OCI-LY1 (cell line): ENCODE measurements around the gene SEPTIN14.

Source experiments
- H2AFZ ChIP-seq: fragments of 200-600 bp; sonication (generic), shearing (Covaris generic); 2 replicates; pipeline ENCODE4 v1.6.0; 2014; ENCODE audit warnings: antibody characterized with exemption, mild to moderate bottlenecking, low read length
- H3F3A ChIP-seq: fragments of 200-600 bp; sonication (generic), shearing (Covaris generic); 2 replicates; pipeline ENCODE4 v1.6.0; 2014; ENCODE audit warnings: mild to moderate bottlenecking, antibody characterized with exemption, low read length, moderate library complexity; ENCODE audit not compliant: insufficient read depth
- H3K27ac ChIP-seq: fragments of 200-600 bp; sonication (generic); 2 replicates; pipeline ENCODE4 v1.5.1; 2014; ENCODE audit warnings: low read length, mixed run types, mild to moderate bottlenecking, low read depth; ENCODE audit not compliant: poor library complexity, severe bottlenecking
- H3K27me3 ChIP-seq: fragments of 200-600 bp; sonication (generic); 2 replicates; pipeline ENCODE4 v1.6.0; 2014; ENCODE audit warnings: antibody characterized with exemption, mild to moderate bottlenecking, low read length, moderate library complexity; ENCODE audit not compliant: insufficient read depth
- H3K36me3 ChIP-seq: fragments of 200-600 bp; sonication (generic); 2 replicates; pipeline ENCODE4 v1.6.1; 2014; ENCODE audit warnings: mild to moderate bottlenecking, antibody characterized with exemption, low read length, moderate library complexity, mixed read lengths; ENCODE audit not compliant: insufficient read depth
- H3K4me1 ChIP-seq: fragments of 200-600 bp; sonication (generic); 2 replicates; pipeline ENCODE4 v1.5.1; 2014; ENCODE audit warnings: mild to moderate bottlenecking, low read length, moderate library complexity; ENCODE audit not compliant: insufficient read depth, severe bottlenecking
- H3K4me2 ChIP-seq: fragments of 200-600 bp; sonication (generic), shearing (Covaris generic); 2 replicates; pipeline ENCODE4 v1.6.1; 2014; ENCODE audit warnings: low read length
- H3K4me3 ChIP-seq: fragments of 200-600 bp; sonication (generic); 2 replicates; pipeline ENCODE4 v1.5.1; 2014; ENCODE audit warnings: low read length, low read depth, mild to moderate bottlenecking, mixed read lengths; ENCODE audit not compliant: poor library complexity, severe bottlenecking
- H3K79me2 ChIP-seq: fragments of 200-600 bp; shearing (Covaris generic); 2 replicates; pipeline ENCODE4 v1.6.1; 2016; ENCODE audit warnings: mixed run types, low read length, mixed read lengths; ENCODE audit not compliant: insufficient read depth
- H3K9ac ChIP-seq: fragments of 200-600 bp; sonication (generic), shearing (Covaris generic); 2 replicates; pipeline ENCODE4 v1.6.1; 2014; ENCODE audit warnings: mild to moderate bottlenecking, low read length, mixed read lengths
- H3K9me2 ChIP-seq: fragments of 200-600 bp; sonication (generic), shearing (Covaris generic); 2 replicates; pipeline ENCODE4 v1.6.1; 2014; ENCODE audit warnings: low read depth, mild to moderate bottlenecking, low read length, mixed read lengths
- H3K9me3 ChIP-seq: fragments of 200-600 bp; shearing (Covaris generic); 2 replicates; pipeline ENCODE4 v1.6.1; 2014; ENCODE audit warnings: low read length, mixed read lengths
- H4K20me1 ChIP-seq: fragments of 200-600 bp; sonication (generic), shearing (Covaris generic); 2 replicates; pipeline ENCODE4 v1.6.0; 2016; ENCODE audit warnings: mild to moderate bottlenecking, low read length; ENCODE audit not compliant: insufficient read depth
- EZH2 ChIP-seq: fragments of 200-600 bp; sonication (generic), shearing (Covaris generic); IDR thresholded peaks from 2 replicates; pipeline ENCODE4 v1.8.0; 2017; ENCODE audit warnings: borderline replicate concordance, mixed run types, mild to moderate bottlenecking, antibody characterized with exemption, low read length, moderate library complexity, mixed read lengths
- TF ChIP-seq, protein P1 (sequence below): fragments of 200-600 bp; sonication (generic), shearing (Covaris generic); IDR thresholded peaks from 2 replicates; pipeline ENCODE4 v1.5.1; 2017; ENCODE audit warnings: mild to moderate bottlenecking, antibody characterized with exemption, low read length, moderate library complexity, mixed read lengths

The SEPTIN14 gene

DNA sequence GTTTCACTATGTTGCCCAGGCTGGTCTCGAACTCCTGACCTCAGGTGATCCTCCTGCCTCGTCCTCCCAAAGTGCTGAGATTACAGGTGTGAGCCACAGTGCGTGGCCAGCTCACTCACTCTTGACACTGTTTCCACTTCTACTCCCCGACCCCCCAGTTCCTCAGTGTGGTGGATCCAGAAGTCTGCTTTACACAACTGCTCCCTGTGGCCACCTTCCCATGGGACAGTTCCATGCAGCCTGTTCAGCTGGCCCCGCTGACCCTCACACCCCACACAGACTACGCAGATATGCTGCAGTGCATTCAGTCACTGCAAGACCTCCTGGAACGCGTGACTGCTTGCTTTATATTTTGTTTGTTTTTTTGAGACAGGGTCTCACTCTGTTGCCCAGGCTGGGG, 86.4 kb downstream of the SEPTIN14 start:
- H2AFZ ChIP-seq = no peak overlapping the region
- H3K79me2 ChIP-seq = no peaks in the 10 kb centered on the region
- H3K9me3 ChIP-seq = no peaks in the 10 kb centered on the region
- no peaks in the 10 kb centered on the region for H3K9me2 ChIP-seq
- H3F3A ChIP-seq = no peaks in the 10 kb centered on the region
- no peak overlapping the region for H3K9ac ChIP-seq
- no peaks in the 10 kb centered on the region for H4K20me1 ChIP-seq
- TF ChIP-seq, protein P1, sequence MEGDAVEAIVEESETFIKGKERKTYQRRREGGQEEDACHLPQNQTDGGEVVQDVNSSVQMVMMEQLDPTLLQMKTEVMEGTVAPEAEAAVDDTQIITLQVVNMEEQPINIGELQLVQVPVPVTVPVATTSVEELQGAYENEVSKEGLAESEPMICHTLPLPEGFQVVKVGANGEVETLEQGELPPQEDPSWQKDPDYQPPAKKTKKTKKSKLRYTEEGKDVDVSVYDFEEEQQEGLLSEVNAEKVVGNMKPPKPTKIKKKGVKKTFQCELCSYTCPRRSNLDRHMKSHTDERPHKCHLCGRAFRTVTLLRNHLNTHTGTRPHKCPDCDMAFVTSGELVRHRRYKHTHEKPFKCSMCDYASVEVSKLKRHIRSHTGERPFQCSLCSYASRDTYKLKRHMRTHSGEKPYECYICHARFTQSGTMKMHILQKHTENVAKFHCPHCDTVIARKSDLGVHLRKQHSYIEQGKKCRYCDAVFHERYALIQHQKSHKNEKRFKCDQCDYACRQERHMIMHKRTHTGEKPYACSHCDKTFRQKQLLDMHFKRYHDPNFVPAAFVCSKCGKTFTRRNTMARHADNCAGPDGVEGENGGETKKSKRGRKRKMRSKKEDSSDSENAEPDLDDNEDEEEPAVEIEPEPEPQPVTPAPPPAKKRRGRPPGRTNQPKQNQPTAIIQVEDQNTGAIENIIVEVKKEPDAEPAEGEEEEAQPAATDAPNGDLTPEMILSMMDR = no peak
- TF ChIP-seq EZH2 = no peak
- H3K4me1 ChIP-seq = no peaks in the 10 kb centered on the region
- no peak overlapping the region for H3K4me3 ChIP-seq
- no peak overlapping the region for H3K4me2 ChIP-seq
- no peak overlapping the region for H3K27ac ChIP-seq
- peaks cover 8% of the 10 kb centered on the region; the same call in 1 of the 2 replicates for H3K36me3 ChIP-seq
- no peaks in the 10 kb centered on the region for H3K27me3 ChIP-seq

DNA sequence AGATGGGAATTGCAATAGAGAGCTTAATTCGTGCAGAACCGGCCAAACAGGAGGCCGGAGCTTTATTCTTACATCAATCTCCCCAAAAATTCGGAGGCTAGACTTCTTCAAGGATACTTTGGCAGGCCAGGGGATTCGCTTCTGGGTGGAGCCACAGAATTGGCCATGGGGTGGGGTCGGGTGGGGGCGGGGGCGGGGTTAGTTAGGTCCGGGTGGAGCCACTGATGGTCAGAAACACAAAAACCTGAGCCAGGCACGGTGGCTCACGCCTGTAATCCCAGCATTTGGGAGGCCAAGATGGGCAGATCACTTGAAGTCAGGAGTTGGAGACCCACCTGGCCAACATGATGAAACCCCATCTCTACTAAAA, 87.5 kb downstream of the SEPTIN14 start:
- Histone ChIP-seq H3K9me3 (no peaks in the 10 kb centered on the region), H3K27ac (no peak overlapping the region), H3K9ac (no peak overlapping the region), H3K9me2 (no peaks in the 10 kb centered on the region), H3K79me2 (no peaks in the 10 kb centered on the region), H3K4me2 (no peak overlapping the region), H3F3A (no peaks in the 10 kb centered on the region), H3K4me1 (no peaks in the 10 kb centered on the region), H3K4me3 (no peak overlapping the region), H2AFZ (no peak overlapping the region), H4K20me1 (no peaks in the 10 kb centered on the region), H3K36me3 (peaks cover 8% of the 10 kb centered on the region; the same call in 1 of the 2 replicates), H3K27me3 (no peaks in the 10 kb centered on the region)
- TF ChIP-seq, protein P1 = no peak
- TF ChIP-seq EZH2 = no peak

DNA sequence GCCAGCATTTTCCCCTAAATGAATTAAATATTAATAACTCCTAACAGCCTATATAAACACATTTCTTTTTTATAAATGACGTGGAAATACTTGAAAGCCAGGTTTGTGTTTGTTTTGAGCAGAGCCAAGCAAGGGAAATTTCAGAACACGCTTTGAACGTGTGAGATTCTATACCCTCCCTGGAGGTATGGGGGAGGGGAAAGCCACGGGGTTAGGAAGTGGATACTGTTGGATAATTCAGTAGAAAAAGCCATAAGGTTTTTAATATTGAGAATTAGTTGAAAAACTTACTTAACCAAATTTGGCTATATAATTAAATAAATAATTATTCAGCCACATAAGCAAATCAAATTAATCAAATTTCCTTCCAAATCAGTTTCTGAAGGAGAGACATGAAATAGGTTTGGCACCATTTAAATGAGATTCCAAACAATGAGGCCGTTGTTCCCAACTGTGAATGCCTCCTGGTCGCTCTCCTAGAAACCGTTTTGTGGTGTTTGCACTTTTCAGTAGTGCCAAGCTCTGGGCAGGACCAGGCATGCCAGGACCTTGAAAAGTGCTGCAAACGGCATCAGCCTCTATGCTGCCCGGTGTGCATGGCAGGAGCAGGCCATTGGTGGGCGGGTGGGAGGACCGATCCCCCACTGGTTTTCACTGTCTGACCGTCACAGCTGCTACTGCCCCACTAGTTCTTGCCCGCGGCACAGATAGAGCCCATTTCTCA, 88.1 kb downstream of the SEPTIN14 start:
- Histone ChIP-seq H3K27ac (no peak overlapping the region), H3K4me3 (no peak overlapping the region), H4K20me1 (no peaks in the 10 kb centered on the region), H3K9me2 (no peaks in the 10 kb centered on the region), H3K36me3 (peaks cover 8% of the 10 kb centered on the region; the same call in 1 of the 2 replicates), H2AFZ (no peak overlapping the region), H3K27me3 (no peaks in the 10 kb centered on the region), H3K9me3 (no peaks in the 10 kb centered on the region), H3K4me2 (no peak overlapping the region), H3K9ac (no peak overlapping the region), H3F3A (no peaks in the 10 kb centered on the region), H3K79me2 (no peaks in the 10 kb centered on the region), H3K4me1 (no peaks in the 10 kb centered on the region)
- TF ChIP-seq, protein P1 = no peak
- TF ChIP-seq EZH2 = no peak
